ENCODE data around the gene MEI4.
"Not testable (repeated sequence)": the region's sequence is repeated elsewhere in the genome, so short reads cannot be mapped to it uniquely, and the experiment has no call there.

The MEI4 gene

DNA sequence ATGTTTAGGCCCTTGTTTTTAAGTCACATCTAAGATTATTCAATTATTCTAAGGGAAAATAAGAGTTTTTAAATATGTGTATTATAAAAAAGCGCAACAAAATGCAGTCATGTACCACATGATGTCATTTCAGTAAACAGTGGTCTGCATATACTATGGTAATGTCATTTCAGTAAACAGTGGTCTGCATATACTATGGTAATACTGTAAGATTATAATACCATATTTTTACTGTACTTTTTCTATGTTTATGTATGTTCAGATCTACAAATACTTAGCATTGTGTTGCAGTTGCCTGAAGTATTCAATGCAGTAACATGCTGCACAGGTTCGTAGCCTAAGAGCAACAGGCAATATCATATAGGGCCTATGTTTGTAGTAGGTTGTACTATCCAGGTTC is 21.4 kb downstream of the MEI4 start:
- no peak for DNase-seq (ENCODE audit: low read depth in 1 of 2, low spot score in 1 of 2)

DNA sequence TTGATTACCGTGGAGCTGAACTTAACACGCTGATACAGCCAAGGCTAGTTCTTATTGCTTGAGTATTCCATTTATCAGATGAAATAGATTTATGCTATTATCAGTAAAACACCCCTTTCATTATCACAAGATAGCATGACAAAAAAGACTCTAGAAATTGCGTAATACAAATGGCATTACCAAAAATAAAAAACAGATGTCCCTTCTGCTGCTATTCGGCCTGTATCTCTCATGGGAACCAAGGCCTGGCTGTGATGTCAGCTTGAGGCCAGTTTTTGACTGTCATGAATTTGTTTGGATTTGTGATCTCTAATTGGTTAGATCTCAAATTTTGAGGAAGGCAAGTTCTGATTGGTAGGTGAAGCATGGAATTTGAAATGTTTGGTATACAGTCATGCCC is 25.2 kb downstream of the MEI4 start:
- DNase-seq (ENCODE audit: low read depth in 1 of 2, low spot score in 1 of 2) = no peak

DNA sequence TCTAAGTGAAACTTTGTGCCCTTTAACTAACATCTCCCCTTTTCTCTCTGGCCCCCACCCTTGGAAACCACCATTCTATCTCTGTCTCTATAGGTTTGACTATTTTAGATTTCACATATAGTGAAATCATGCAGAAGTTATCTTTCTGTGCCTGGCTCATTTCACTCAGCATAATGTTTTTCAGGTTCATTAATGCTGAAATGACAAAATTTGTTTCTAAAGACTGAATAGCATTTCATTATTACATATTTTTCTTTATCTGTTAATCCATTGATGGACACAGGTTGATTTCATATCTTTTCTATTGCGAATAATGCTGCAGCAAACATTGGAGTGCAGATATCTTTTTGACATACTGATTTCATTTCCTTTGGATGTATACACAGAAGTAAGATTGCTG is 30.7 kb downstream of the MEI4 start:
- DNase-seq (ENCODE audit: low read depth in 1 of 2, low spot score in 1 of 2) = no peak

- DNase-seq (ENCODE audit: low read depth in 1 of 2, low spot score in 1 of 2) = no peak
These were observed 34.1 kb downstream of the MEI4 start for GRCh38 chr6:77686931-77687330.

DNA sequence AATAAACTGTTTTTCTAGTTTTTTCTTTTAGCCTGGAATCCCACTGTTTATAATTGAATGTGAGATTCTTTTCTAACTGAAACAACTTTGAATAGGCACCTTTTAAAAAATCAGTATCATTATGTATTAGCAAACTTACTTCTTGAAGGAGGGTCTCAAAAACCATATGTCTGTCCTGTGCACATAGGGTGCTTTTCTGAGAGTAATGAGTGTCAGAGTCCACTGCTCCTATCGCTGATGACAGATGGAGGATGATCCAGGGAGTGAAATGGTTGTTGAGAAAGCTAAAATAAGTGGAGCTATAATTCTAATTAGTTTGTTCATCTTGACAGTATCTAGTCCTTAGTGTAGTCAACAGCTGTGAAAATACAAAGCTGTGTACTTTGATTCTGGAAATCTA is 35.8 kb downstream of the MEI4 start:
- DNase-seq (ENCODE audit: low read depth in 1 of 2, low spot score in 1 of 2) = no peak

DNA sequence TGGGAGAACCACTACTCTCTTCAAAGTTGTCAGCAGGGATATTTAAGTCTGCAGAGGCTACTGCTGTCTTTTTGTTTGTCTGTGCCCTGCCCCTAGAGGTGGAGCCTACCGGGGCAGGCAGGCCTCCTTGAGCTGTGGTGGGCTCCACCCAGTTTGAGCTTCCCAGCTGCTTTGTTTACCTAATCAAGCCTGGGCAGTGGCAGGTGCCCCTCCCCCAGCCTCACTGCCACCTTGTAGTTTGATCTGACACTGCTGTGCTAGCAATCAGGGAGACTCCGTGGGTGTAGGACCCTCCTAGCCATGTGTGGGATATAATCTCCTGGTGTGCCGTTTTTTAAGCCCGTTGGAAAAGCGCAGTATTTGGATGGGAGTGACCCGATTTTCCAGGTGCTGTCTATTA is 47.3 kb downstream of the MEI4 start:
- not testable (repeated sequence) for DNase-seq (ENCODE audit: low read depth in 1 of 2, low spot score in 1 of 2)

GRCh38 chr6:77707603-77708002 is 54.8 kb downstream of the MEI4 start:
- DNase-seq (ENCODE audit: low read depth in 1 of 2, low spot score in 1 of 2) = no peak

DNA sequence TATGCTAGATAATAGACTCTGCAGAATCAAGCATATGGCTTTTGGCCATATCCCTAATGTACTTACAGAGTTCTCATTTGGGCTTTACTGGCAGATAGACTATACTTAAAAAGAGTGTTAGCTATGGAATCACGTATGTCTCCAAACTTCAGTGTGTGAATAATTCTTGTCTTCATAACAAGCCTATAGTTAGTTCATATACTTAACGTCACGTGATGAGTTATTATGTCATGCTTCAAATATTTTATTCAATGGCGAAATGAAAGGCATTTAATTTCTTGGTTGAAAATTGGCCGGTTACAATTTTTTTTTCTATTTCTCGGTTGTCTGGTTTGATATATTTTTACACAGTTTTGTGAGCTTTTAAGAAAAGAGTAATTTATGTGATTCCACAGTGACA is 62.7 kb downstream of the MEI4 start:
- DNase-seq (ENCODE audit: low read depth in 1 of 2, low spot score in 1 of 2) = no peak

GRCh38 chr6:77716311-77716710 is 63.5 kb downstream of the MEI4 start:
- DNase-seq (ENCODE audit: low read depth in 1 of 2, low spot score in 1 of 2) = no peak

DNA sequence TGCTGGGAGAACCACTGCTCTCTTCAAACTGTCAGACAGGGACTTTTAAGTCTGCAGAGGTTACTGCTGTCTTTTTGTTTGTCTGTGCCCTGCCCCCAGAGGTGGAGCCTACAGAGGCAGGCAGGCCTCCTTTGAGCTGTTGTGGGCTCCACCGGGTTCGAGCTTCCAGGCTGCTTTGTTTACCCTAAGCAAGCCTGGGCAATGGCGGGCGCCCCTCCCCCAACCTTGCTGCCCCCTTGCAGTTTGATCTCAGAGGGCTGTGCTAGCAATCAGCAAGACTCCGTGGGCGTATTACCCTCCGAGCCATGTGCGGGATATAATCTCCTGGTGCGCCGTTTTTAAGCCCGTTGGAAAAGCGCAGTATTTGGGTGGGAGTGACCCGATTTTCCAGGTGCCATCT is 83.2 kb downstream of the MEI4 start:
- not testable (repeated sequence) for DNase-seq (ENCODE audit: low read depth in 1 of 2, low spot score in 1 of 2)

GRCh38 chr6:77740380-77740779 is 87.5 kb downstream of the MEI4 start:
- no peak for DNase-seq (ENCODE audit: low read depth in 1 of 2, low spot score in 1 of 2)

GRCh38 chr6:77752156-77752555 is 99.3 kb downstream of the MEI4 start:
- not testable (repeated sequence) for DNase-seq (ENCODE audit: low read depth in 1 of 2, low spot score in 1 of 2)

DNA sequence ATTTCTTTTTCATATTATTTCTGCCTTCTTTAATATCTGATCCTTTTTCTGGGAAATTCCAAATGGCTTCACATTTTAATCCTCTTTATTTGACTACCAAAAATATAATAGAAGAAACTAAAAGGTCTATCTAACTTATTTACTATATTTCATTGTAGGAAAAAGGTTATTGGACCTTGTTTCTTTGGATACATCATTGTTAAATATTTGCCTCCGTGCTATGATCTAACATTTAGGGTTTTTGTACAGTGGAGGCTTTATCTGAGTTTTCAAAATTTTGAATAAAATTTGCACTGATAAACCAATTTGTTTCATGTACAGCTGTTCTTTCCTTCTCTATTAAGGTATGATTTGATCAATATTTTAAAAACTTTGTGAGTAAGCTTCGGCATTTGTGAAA is 109.5 kb downstream of the MEI4 start:
- DNase-seq (ENCODE audit: low read depth in 1 of 2, low spot score in 1 of 2) = no peak

- DNase-seq (ENCODE audit: low read depth in 1 of 2, low spot score in 1 of 2) = no peak
These were observed 110.3 kb downstream of the MEI4 start for GRCh38 chr6:77763124-77763523.

GRCh38 chr6:77764364-77764763 is 111.5 kb downstream of the MEI4 start:
- DNase-seq (ENCODE audit: low read depth in 1 of 2, low spot score in 1 of 2) = no peak

DNA sequence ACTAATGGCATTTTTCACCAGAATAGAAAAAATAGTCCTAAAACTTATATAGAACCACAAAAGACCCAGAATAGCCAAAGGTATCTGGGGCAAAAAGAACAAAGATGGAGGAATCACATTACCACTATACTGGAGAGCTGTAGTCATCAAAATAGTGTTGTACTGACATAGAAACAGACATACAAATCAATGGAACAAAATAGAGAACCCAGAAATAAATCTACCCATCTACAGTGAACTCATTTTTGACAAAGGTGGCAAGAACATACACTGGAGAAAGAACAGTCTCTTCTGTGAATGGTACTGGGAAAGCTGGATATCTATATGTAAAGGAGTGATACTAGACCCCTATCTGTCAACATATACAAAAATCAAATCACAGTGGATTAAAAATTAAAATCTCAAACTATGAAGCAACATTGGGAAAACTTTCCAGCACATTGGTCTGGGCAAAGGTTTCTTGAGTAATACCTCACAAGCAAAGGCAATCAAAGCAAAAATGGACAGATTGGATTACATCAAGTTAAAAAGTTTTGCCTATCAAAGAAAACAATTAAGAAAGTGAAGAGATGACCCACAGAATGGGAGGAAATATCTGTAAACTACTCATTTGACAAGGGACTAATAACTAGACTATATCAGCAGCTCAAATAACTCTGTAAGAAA is 120.5 kb downstream of the MEI4 start:
- no peak for DNase-seq (ENCODE audit: low read depth in 1 of 2, low spot score in 1 of 2)

DNA sequence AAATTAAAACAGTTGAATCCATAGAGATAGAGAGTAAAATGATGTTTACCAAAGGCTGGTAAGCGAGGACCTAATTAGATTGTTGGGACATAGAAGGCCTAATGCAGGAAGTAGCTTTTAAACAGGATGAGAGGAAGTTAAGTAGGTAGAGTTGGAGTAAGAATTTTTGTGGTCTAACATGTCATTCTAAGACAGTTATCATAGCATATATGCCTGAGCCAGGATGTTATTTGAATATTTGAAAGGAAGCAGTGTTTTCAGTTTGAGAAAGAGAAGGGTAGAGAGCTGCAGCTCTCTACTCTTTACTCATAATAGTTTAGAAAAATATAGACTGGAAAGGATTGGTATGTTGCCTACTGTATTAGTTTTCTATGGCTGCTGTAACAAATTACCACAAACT is 121.6 kb downstream of the MEI4 start:
- no peak for DNase-seq (ENCODE audit: low read depth in 1 of 2, low spot score in 1 of 2)

DNA sequence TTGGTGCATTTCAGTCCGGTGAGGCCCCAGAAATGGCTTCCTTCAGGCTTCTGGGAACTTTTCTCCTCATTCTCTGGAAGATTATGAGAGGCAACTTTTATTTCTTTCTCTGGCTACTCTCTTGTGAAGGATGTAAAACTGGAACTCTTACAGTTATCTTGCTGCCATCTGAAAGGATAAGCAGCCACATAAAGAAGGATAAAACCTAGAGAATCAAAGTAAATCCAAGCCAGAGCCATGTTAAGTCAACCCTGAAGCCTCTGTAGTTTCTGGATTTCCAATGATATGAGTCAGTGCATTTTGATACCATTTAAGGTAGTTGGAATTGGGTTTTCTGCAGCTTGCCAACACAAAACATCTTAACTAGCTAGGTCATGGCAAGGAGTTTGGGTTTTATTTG is 123.6 kb downstream of the MEI4 start:
- DNase-seq (ENCODE audit: low read depth in 1 of 2, low spot score in 1 of 2) = no peak

DNA sequence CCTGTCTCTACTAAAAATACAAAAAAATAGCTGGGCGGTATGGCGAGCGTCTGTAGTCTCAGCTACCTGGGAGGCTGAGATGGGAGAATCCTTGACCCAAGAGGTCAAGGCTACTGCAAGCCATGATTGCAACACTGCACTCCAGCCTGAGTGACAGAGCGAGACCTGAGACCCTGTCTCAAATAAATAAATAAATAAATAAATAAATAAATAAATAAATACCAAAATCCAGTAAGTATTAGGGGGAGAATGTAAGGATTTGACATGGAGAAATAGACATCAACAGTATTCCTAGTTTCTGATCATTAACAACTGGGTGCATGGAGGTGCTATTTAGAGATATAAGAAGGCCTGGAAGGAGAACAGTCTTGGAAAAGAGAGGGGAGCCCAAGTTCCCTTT is 125.7 kb downstream of the MEI4 start:
- no peak for DNase-seq (ENCODE audit: low read depth in 1 of 2, low spot score in 1 of 2)

- no peak for DNase-seq (ENCODE audit: low read depth in 1 of 2, low spot score in 1 of 2)
These were observed 134.2 kb downstream of the MEI4 start for GRCh38 chr6:77786935-77787629.

DNA sequence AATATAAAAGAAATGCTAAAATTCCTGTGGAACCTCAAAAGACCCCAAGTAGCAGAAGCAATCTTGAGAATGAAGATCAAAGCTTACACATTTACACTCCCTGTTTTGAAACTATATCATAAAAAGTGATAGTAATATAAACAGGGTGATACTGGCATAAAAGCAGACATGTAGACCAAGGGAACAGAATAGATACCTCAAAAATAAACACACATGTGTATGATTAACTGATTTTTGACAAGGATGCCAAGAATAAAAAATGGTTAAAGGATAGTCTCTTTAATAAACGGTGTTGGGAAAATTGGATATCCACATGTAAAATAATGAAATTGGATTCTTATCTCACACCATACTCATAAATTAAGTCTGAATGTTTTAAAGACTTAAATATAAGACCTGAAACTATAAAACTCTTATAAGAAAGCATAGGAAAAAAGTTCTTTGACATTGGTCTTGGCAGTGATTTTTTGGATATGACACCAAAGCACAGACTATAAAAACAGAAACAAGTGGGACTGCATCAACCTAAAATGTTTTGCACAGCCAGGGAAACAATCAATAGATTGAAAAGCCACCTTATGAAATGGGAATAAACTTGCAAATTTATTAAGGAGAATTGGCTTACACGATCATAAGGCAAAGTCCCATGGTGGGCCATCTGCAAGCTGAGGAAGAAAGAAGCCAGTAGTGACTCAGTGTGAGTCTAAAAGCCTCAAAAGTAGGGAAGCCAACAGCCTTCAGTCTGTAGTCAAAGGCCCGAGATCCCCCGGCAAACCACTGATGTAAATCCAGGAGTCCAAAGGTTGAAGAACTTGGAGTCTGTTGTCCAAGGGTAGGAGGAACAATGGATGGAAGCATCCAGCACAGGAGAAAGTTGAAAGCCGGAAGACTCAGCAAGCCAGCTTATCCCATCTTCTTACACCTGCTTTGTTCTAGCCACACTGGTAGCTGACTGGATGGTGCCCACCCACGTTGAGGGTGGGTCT is 144.3 kb downstream of the MEI4 start:
- DNase-seq (ENCODE audit: low read depth in 1 of 2, low spot score in 1 of 2) = no peak

- DNase-seq (ENCODE audit: low read depth in 1 of 2, low spot score in 1 of 2) = no peak
These were observed 159.5 kb downstream of the MEI4 start for GRCh38 chr6:77812304-77812703.

Data from stimulated activated CD4-positive, alpha-beta T cell treated with anti-CD3 and anti-CD28 coated beads, Interleukin-15, amount 100 ng/mL, for 1 hour (primary cell).